Left ventricle myocardium superior (tissue), 1 donor: Measurements from ENCODE around the gene BRAT1. TPM values are rescaled to one million over a fixed set of nuclear protein-coding genes. Genes with fewer than 3 reads are reported as not detected.
A peak's percentile ranks its signal among the peaks of the same experiment; 100 is the strongest.
"Not testable (repeated sequence)": the region's sequence is repeated elsewhere in the genome, so short reads cannot be mapped to it uniquely, and the experiment has no call there.

Experiments used
- ATAC-seq: fragments of 200-7000 bp; cut with Tn5 transposase; one replicate; pipeline ENCODE4 v1.9.1; 2020; ENCODE audit warnings: mild to moderate bottlenecking, moderate library complexity
- DNase-seq: peaks from one replicate; pipeline ENCODE4 v3.0.0-alpha.2; 2020
- intact Hi-C: fragments of 100-400 bp; cut with micrococcal nuclease; formaldehyde crosslinking; loops from one replicate; pipeline ENCODE4 v1.11.0; 2022
- long read RNA-seq: library from polyadenylated mRNA; unstranded; transcript quantifications from one replicate; pipeline ENCODE4 v2.0.0, GENCODE V29; 2021
- total RNA-seq: library from RNA; stranded (reverse); fragmentation: NEBNext Ultra II Directional; extraction: Animal tissue kit (Norgen Biotek cat#: 25700); gene quantifications from one replicate; pipeline ENCODE4 v1.2.1, GENCODE V29; 2021
- donor health status: DM: no; HTN: yes; CAD: no; lungs with severe emphysema.

BRAT1 gene
- total RNA-seq: 16.5 TPM
- long read RNA-seq, transcript BRAT1-201 (14 exons, 2,915 nt): major isoform, 37 of 88 reads
- long read RNA-seq, partial matches to known transcripts: 23 of 88 reads
- long read RNA-seq, other reads (novel, unspliced or antisense): 28 of 88 reads

DNA sequence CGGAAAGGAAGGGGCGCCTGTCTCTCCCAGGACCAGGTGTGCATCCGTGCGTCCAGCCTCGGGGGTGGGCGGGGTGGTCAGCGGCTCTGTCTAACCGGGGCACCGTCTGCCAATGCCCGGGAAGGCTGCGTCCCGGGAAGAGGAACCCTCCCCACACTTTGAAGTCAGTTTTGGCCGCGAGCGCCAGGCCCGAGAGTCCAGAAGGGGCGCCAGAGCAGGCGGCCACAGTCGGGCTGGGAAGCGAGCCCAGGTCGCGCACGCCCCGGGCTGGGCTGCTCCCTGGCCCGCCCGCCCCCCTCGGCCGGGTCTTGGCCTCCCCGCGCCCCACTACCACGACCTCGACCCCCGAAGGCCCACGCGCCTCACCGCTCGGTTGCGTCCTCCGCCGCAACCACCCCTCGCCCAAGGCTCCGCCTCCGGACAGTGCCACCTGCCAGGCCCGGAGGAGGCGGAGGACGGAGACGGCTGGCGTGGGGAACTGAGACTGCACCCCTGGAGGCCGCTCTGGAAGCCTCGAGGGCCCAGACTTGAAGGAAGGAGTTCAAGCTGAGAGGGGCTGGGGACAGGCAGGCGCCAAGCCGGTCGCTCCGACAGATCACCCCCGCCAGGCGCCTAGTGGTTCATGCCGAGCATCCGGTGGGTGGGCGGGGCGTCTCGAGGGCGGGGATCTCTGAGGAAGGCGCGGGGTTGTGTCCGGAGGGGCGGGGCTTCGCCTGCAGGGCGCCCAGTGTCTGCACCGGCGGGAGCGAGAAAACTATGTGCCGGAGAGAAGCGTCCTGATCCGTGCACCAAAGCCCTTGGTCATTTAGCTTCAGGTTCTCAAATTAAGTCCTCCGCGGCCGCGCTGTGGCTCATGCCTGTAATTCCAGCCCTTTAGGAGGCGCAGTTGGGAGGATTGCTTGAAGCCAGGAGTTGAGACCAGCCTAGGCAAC lies at the start of gene BRAT1:
TSS of gene BRAT1 (minus strand) at position 404 of the 932 bp plus-strand sequence. CDS start 1,093 bp downstream, outside the sequence.
- DNase-seq (peak; percentile 99), ATAC-seq (peak; percentile 92)
- intact Hi-C loops: no loop called here

- DNase-seq (peak; percentile 85), ATAC-seq (peak; percentile 79)
- intact Hi-C loops: no loop called here
Measured at GRCh38 chr7:2604608-2605174, 49.4 kb upstream of the BRAT1 start.

DNA sequence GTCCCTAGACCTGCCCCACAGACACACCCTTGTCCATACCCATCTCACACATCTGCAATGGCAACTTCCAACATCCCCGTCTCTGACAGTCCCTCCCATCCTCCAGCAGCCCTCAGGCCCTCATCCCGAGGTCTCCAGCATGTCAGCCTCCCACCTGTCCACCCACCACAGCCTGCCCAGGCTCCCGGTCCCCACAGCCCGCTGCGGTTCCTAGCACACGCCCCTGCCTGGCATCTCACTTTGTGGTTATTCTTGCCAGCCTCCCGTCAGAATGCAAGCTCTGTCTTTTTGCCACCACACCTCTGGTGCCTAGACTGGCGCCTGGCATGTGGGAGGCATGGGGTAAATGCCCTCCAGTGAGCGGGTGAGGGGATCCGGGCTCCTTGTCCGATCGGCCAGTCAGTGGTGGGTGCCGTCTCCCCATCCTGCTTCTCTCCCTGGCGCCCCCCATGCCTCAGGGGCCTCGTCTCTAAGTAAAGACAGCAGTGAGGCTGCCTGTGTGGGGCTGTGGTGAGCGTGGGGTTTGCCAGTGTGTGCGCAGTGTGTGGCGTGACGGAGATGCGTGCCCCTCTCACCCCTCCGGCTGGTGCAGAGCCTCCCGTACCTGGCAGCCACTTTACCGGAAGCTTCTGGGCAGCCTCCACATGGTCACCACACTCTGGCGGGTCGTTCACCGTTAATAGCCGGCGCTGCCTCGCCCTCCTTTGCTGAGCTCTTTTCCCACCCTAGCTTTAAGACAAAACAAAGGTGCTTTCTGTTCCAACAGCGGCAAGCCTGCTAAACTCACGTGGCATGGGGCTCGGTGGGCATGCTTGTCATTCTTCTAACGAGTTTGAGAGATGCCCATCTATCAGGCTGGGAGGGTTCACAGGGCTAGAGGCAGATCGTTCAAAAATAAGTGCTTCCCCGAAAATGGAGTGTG lies 48.0 kb upstream of the BRAT1 start:
- intact Hi-C loops: no loop called here
- no peak for ATAC-seq

GRCh38 chr7:2602406-2603043 lies 47.2 kb upstream of the BRAT1 start:
- intact Hi-C loops: no loop called here
- DNase-seq: no peak
- no peak for ATAC-seq

More for the DNA sequence above, 48.0 kb upstream of the BRAT1 start:
- no peak for DNase-seq

DNA sequence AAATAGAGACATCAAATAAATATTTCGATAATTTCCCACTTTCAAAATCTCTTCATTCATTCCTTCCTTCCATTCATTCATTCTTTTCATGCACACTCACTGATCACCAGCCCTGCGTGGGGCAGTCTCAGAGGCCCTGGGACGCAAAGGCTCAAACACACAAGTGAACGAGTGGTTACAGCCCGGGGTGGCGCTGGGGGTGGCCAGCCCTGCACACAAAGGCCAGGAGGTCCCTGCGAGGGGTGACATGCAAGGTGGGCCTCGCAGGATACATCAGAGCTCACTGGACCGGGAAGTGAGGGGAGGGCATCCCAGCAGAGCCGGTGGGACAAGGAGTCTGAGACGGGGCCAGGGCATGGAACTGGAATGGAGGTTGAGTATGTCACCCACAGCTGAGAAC lies 46.6 kb upstream of the BRAT1 start:
- ATAC-seq (no peak), DNase-seq (no peak)
- intact Hi-C loops: no loop called here

DNA sequence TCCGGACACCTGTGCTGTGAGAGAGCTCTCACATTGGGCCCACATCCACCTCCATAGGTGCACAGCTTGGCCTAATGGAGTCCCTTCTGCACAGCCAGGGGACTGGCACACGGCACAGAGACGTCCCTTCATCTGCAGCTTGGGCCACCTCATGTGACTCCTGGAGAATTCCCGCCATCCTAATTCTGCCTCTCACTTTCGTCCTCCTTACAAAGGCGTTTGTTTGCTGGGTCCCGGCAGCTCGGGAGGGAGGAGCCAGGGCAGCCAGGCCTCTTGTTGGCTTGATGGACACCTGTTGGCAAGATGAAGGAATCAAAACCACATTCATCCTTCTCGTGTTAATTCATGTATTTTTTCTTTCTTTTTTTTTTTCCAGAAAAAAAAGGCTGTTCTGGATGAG lies 45.7 kb upstream of the BRAT1 start:
- DNase-seq (no peak), ATAC-seq (no peak)
- intact Hi-C loops: no loop called here

GRCh38 chr7:2598154-2598823 lies 43.0 kb upstream of the BRAT1 start:
- intact Hi-C loops: no loop called here
- ATAC-seq: peak; percentile 18
- DNase-seq: no peak

GRCh38 chr7:2597273-2597640 lies 41.9 kb upstream of the BRAT1 start:
- DNase-seq: no peak
- ATAC-seq: no peak
- intact Hi-C loops: no loop called here

DNA sequence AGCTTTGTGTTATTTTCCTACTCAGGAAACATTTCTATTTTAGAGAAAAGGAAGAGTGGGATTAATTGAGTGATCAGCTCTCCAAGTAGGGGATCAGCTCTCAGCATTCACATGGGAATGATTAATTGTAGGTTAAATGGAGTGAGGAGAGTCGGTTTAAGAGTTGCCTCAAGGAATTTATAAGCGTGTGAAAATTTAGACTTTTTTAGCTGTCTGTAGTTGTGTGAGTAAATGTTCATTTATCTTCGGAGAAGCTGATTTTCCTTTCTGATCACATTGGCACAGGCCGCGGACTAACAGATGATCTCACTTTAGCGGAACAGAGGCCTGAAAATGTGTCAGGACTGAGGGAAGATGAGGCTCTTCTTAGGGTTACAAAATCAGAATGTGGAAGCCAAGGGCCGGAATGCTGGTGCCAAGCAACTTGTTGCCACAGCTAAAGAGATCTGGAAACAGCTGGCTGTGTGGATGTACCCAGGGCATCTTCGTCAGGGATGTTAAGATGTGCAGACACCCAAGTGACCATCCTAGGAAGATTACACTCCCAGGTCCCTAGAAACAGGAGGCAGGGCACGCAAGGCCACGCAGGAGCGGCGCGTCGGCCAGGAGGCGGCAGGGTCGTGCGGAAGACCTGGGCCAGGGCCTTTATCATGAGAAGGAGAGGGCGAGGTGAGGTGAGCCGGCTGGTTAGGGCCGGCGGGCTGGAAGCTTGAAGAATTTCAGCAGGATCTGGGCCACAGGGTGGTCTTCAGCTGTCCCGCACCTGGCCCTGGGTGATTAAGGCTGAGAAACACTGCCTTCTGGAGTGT lies 41.3 kb upstream of the BRAT1 start:
- DNase-seq (no peak), ATAC-seq (no peak)
- intact Hi-C loops: no loop called here

DNA sequence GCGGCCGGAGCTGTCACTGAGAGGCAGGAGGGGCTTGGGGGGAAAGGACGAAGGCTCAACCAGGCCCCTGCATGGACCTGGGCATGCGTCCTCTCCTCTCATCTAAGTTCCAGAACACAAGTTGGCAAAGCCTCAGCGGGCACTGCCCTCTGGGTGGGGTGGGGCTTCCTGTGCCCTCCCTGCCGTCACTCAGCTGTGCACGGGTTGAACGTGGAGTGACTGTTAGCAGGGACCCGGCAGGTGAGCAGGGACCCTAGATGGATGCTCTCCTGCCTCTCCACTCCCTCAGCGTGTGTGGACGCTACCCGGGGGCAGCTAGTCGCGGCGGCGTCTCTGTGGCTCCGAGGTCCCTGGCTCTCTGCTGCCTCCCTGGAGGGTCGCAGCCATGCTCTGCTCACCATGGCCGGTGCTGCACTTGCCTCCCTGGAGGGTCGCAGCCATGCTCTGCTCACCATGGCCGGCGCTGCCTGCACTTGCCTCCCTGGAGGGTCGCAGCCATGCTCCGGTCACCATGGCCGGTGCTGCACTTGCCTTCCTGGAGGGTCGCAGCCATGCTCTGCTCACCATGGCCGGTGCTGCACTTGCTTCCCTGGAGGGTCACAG lies 40.0 kb upstream of the BRAT1 start:
- intact Hi-C loops: no loop called here
- ATAC-seq (no peak), DNase-seq (no peak)

GRCh38 chr7:2594599-2594998 lies 39.3 kb upstream of the BRAT1 start:
- intact Hi-C loops: no loop called here

GRCh38 chr7:2593036-2593727 lies 37.9 kb upstream of the BRAT1 start:
- no peak for DNase-seq
- ATAC-seq: no peak
- intact Hi-C loops: no loop called here

More at GRCh38 chr7:2594599-2594998, 39.3 kb upstream of the BRAT1 start:
- no peak for DNase-seq
- ATAC-seq: no peak

GRCh38 chr7:2592375-2592865 lies 37.1 kb upstream of the BRAT1 start:
- ATAC-seq (no peak), DNase-seq (no peak)
- intact Hi-C loops: no loop called here

GRCh38 chr7:2589941-2590340 lies 34.6 kb upstream of the BRAT1 start:
- ATAC-seq, intact Hi-C loops, DNase-seq: not testable (repeated sequence)

DNA sequence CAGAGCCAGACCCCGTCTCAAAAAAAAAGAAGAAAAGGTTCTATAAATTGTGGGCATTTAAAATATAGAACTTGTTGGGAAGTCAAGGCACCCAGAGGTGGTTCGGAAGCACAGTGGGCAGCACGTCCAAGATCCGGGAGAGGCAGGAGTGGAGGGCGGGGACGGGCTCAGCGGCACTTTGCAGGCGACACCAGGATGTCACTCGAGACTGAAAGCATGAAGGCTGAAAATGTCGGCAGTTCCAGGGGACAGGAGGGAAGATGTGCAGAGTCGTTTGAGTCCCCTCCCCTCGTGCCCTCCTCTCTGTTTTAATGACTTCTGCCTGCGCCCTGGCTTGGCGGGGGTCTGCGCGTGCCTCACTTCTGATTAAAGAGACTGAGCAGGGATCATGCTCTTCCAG lies 34.0 kb upstream of the BRAT1 start:
- no peak for DNase-seq
- no peak for ATAC-seq
- intact Hi-C loops: no loop called here

- intact Hi-C loops: no loop called here
- DNase-seq (no peak), ATAC-seq (no peak)
Measured at GRCh38 chr7:2587778-2588177, 32.5 kb upstream of the BRAT1 start.
